HG03460 (cell line): ENCODE results near the gene AGK.

Experiments used
- ATAC-seq: cut with Tn5 transposase; IDR thresholded peaks from one replicate; pipeline ENCODE4 v1.9.1; 2021; ENCODE audit not compliant: unreplicated experiment

Gene AGK

GRCh38 chr7:141701489-141702046 is 150.4 kb downstream of the AGK start:
- ATAC-seq: peak; percentile 82

- ATAC-seq: peak; percentile 69
These were observed 150.9 kb downstream of the AGK start, which contains the start of gene DENND11 for GRCh38 chr7:141702047-141702567. Gene DENND11, minus strand, starts transcription at chr7:141702166. Its CDS starts 13 bp downstream, at chr7:141702153.

DNA sequence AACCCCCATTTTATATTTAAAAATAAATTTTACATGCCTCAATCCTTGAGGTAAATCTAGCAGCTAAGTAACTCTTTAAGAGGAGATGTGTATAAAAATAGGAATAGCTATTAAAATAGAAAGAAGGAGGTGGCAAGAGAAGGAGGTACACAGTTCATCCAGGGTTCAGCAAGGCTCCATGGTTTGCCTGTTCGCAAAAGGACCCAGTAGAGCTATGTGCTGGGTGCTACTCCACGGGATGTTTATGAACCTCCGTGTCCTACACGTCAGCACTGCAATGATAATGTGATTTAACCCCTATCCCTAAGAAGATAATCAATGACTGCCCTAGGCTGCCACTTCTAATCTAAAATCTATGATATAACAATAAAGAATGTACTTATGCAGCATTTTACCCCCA is 151.7 kb downstream of the AGK start:
- no peak for ATAC-seq

DNA sequence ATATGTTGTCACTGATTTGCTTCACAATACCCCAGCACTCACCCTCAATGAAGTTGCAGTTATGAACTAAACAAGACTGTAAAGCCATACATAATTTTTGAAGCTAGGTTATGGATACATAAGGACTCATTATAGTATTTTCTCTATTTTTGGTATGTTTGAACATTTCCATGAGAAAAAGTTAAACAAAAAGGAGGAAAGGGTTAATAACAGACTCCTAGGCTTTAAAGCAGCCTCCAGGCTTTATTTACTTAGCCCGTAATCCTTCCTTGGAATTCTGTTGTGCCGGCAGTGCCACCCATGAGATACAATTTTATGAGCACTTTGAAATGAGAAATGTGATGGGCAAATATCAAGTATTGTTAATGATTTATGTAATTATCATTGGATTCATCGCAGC is 152.9 kb downstream of the AGK start:
- no peak for ATAC-seq

DNA sequence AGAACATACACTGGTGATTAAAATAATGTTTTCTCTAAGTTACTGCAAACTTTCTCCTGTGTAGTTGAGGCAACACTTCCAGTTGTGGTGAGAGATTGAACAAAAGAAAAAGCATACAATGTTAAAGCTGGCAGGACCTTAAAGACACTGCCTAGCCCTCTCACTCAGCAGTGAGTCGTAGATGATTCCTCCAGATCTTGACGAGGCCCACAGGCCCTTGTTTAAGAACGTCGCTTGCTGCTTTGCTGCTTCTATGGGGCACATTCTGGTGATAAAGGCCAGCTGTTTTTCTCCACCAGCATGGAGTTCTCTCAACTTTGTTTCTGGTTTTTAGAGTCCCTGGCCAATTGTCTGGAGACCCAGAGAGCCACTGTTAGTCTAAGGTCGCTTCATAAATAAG is 153.5 kb downstream of the AGK start:
- ATAC-seq: no peak
